ENCODE data around the gene CDCA4. TPM values are rescaled to one million over a fixed set of nuclear protein-coding genes. Genes with fewer than 3 reads are reported as not detected.

The CDCA4 gene
- total RNA-seq, 1 donor from 2014 or later: 40.1 TPM

DNA sequence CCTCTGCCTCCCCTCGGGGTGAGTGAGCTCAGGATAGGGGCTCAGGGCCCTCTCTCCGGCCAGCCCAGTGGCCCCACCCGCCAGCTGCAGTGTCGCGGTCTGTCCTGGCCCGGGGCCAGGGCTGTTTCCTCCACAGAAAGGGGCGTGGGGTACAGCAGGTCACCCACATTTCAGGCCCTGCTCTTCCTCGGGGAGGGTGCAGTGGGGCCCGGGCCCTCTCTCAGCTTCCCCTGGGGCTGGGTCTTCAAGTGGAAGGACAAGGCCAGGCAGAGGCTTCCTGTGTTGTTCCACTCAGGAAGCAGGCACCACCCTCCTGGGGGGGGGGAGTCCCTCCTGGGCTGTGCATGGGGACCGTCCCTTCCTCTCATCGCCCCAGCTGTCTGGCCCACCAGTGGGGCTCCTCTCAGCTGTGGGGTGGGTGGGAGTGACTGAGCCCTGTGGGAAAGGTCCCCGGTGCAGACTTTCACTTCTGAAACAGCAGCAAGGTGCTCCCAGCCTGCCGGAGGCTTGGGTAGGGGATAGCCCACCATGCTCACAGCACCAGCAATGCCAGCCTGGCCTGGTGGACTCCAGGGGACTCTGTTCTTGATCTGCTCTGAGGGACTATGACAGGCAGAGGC, 40.7 kb upstream of the CDCA4 start:
- no peak for DNase-seq (ENCODE audit: low spot score)
- H3K36me3 Mint-ChIP-seq (ENCODE audit: low read depth, unreplicated experiment): peaks cover 4% of the 10 kb centered on the region
- no peak for TF ChIP-seq CTCF (IDR thresholded peaks at IDR 0.05; ENCODE audit: unreplicated experiment)
- no peaks in the 10 kb centered on the region for H3K9me3 Mint-ChIP-seq (ENCODE audit: unreplicated experiment)
- H3K4me1 Mint-ChIP-seq (ENCODE audit: unreplicated experiment): peaks cover 20% of the 10 kb centered on the region
- H3K4me3 Mint-ChIP-seq (ENCODE audit: unreplicated experiment): no peak overlapping the region
- H3K27ac Mint-ChIP-seq (ENCODE audit: unreplicated experiment): no peak overlapping the region
- peaks cover 16% of the 10 kb centered on the region for H3K27me3 Mint-ChIP-seq (ENCODE audit: unreplicated experiment)

DNA sequence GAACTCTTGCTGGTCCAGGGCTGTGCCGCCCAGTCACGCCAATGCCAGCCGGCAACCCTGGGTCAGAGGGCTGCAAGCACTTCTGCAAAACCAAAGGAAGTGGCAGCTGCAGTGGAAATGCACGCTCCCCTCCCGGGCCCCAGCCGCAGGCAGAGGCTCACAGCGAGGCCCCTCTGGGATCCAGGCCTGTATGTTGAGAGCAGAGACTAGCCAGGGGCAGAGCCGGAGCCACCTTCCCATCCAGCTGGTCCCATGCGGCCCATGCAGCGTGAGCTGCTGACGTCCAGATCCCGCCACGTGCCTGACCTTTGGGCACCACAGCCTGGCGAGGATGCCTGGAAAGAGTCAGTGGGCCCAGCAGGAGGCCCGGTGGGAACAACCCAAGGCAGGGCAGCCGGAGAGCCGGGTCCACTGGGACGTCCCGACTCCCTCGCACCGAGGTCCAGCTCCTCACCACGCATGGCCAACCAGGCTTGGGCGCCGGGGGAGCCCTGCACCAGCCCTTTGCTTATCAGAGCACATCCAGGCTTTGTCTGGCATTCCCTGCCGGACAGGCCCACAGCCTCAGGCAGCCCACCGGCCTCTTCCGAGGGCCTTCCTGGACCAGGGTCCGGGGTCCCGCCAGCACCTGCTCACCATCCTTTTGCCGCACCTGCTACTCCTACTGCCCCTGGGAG, 40.0 kb upstream of the CDCA4 start:
- no peak for DNase-seq (ENCODE audit: low spot score)
- no peak for TF ChIP-seq CTCF (IDR thresholded peaks at IDR 0.05; ENCODE audit: unreplicated experiment)
- Mint-ChIP-seq H3K4me3 (ENCODE audit: unreplicated experiment) (no peak overlapping the region), H3K9me3 (ENCODE audit: unreplicated experiment) (no peaks in the 10 kb centered on the region), H3K27ac (ENCODE audit: unreplicated experiment) (no peak overlapping the region), H3K4me1 (ENCODE audit: unreplicated experiment) (peaks cover 20% of the 10 kb centered on the region), H3K36me3 (ENCODE audit: low read depth, unreplicated experiment) (peaks cover 4% of the 10 kb centered on the region), H3K27me3 (ENCODE audit: unreplicated experiment) (peaks cover 16% of the 10 kb centered on the region)

DNA sequence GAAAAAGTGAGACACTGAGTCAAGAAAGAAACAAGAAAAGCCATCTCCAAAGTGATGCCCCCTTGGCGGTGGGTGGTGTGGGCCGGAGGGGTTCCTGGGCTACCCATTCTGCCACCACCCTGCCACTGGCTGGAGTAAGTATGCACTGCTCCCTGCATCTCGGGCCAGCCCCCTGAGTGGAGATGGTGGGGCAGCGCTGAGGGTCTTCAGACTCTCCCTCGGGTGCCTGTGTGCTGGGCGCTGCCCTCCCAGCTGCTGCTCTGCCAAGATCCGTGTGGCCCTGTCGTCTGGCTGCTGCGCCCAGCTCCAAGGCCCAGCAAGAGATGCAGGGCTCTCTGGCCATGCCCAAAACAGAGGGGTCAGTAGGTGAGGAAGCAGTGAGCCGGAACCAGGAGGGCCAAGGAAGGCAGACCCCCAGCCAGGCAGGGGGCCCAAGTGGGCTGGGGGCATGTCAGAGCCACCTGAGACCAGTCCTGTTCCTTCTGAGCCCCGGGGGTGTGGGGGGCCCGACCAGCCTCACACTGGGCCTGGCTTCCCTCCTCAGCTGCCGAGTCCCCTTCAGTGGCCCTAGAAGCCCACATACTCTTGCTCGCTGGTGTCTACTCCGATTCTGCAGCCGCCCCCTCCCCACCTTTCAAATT, 39.2 kb upstream of the CDCA4 start:
- TF ChIP-seq CTCF (IDR thresholded peaks at IDR 0.05; ENCODE audit: unreplicated experiment): no peak
- no peaks in the 10 kb centered on the region for H3K9me3 Mint-ChIP-seq (ENCODE audit: unreplicated experiment)
- H3K27ac Mint-ChIP-seq (ENCODE audit: unreplicated experiment): no peak overlapping the region
- peaks cover 4% of the 10 kb centered on the region for H3K36me3 Mint-ChIP-seq (ENCODE audit: low read depth, unreplicated experiment)
- no peak for DNase-seq (ENCODE audit: low spot score)
- peak overlapping the region; percentile 78 for H3K4me3 Mint-ChIP-seq (ENCODE audit: unreplicated experiment)
- H3K4me1 Mint-ChIP-seq (ENCODE audit: unreplicated experiment): peaks cover 24% of the 10 kb centered on the region
- peaks cover 14% of the 10 kb centered on the region for H3K27me3 Mint-ChIP-seq (ENCODE audit: unreplicated experiment)

- peak overlapping the region; percentile 78 for H3K4me3 Mint-ChIP-seq (ENCODE audit: unreplicated experiment)
- H3K9me3 Mint-ChIP-seq (ENCODE audit: unreplicated experiment): no peaks in the 10 kb centered on the region
- H3K4me1 Mint-ChIP-seq (ENCODE audit: unreplicated experiment): peaks cover 25% of the 10 kb centered on the region
- H3K36me3 Mint-ChIP-seq (ENCODE audit: low read depth, unreplicated experiment): peaks cover 4% of the 10 kb centered on the region
- no peak for TF ChIP-seq CTCF (IDR thresholded peaks at IDR 0.05; ENCODE audit: unreplicated experiment)
- H3K27ac Mint-ChIP-seq (ENCODE audit: unreplicated experiment): no peak overlapping the region
- no peak for DNase-seq (ENCODE audit: low spot score)
- H3K27me3 Mint-ChIP-seq (ENCODE audit: unreplicated experiment): peaks cover 11% of the 10 kb centered on the region
Measured at GRCh38 chr14:105059035-105059924, 38.4 kb upstream of the CDCA4 start.
